Neuronal stem cell (in vitro differentiated cells): Measurements from ENCODE around the gene PLAGL1.

Experiments
- DNase-seq: peaks from one replicate; pipeline ENCODE4 v3.0.0-alpha.2; 2013; ENCODE audit warnings: low spot score
- H2AFZ ChIP-seq: one replicate; pipeline ENCODE4 v1.6.1; 2013; ENCODE audit warnings: mild to moderate bottlenecking, low read length, inconsistent platforms
- H2AK5ac ChIP-seq: 2 replicates; pipeline ENCODE4 v1.6.1; 2013; ENCODE audit warnings: low read depth, mild to moderate bottlenecking, inconsistent platforms, low read length, moderate library complexity, mixed read lengths
- H2BK120ac ChIP-seq: 2 replicates; pipeline ENCODE4 v1.6.1; 2013; ENCODE audit warnings: low read depth, mild to moderate bottlenecking, inconsistent platforms, low read length, moderate library complexity, mixed read lengths
- H2BK12ac ChIP-seq: one replicate; pipeline ENCODE4 v1.6.1; 2013; ENCODE audit warnings: low read length, inconsistent platforms
- H2BK15ac ChIP-seq: 2 replicates; pipeline ENCODE4 v1.6.1; 2013; ENCODE audit warnings: mild to moderate bottlenecking, low read length, inconsistent platforms, mixed read lengths
- H2BK5ac ChIP-seq: one replicate; pipeline ENCODE4 v1.6.1; 2013; ENCODE audit warnings: inconsistent platforms, mild to moderate bottlenecking, low read length, moderate library complexity
- H3K14ac ChIP-seq: one replicate; pipeline ENCODE4 v1.6.1; 2013; ENCODE audit warnings: low read length, inconsistent platforms
- H3K18ac ChIP-seq: 2 replicates; pipeline ENCODE4 v1.6.1; 2013; ENCODE audit warnings: low read length, inconsistent platforms
- H3K23ac ChIP-seq: 2 replicates; pipeline ENCODE4 v1.6.1; 2013; ENCODE audit warnings: low read depth, mild to moderate bottlenecking, mixed read lengths, low read length, inconsistent platforms; ENCODE audit not compliant: poor library complexity
- H3K27ac ChIP-seq: replicated peaks from 3 replicates; pipeline ENCODE4 v1.5.1; 2013; ENCODE audit warnings: low read length, inconsistent platforms
- H3K27me3 ChIP-seq, 3 experiments: 2 replicates each; pipeline ENCODE4 v1.6.1; 2013; ENCODE audit warnings: low read length in 3 of 3, mild to moderate bottlenecking in 2 of 3, inconsistent platforms in 1 of 3, low read depth in 1 of 3, mixed read lengths in 1 of 3, moderate library complexity in 1 of 3; ENCODE audit not compliant: control insufficient read depth in 3 of 3, insufficient read depth in 3 of 3
- H3K36me3 ChIP-seq, 2 donors: replicated peaks in 1 of 2; 2 replicates each; pipeline ENCODE4 v1.6.1; 2013; ENCODE audit warnings: low read length in 2 of 2; ENCODE audit not compliant: control insufficient read depth in 2 of 2, insufficient read depth in 2 of 2
- H3K4ac ChIP-seq: 2 replicates; pipeline ENCODE4 v1.6.1; 2013; ENCODE audit warnings: inconsistent platforms, mild to moderate bottlenecking, low read length, moderate library complexity
- H3K4me1 ChIP-seq, 2 donors: 1 replicate in 1 of 2; 2 replicates in 1 of 2; pipeline ENCODE4 v1.6.1; 2013; ENCODE audit warnings: low read length in 2 of 2, low read depth in 1 of 2; ENCODE audit not compliant: control insufficient read depth in 2 of 2, insufficient read depth in 1 of 2
- H3K4me2 ChIP-seq: one replicate; pipeline ENCODE4 v1.6.1; 2013; ENCODE audit warnings: mild to moderate bottlenecking, low read length, inconsistent platforms; ENCODE audit not compliant: insufficient read depth, poor library complexity, severe bottlenecking
- H3K4me3 ChIP-seq, 2 donors: 2 replicates each; pipeline ENCODE4 v1.5.1; 2013; ENCODE audit warnings: low read length in 2 of 2, mild to moderate bottlenecking in 2 of 2, inconsistent platforms in 1 of 2, moderate library complexity in 1 of 2
- H3K79me1 ChIP-seq: one replicate; pipeline ENCODE4 v1.6.1; 2013; ENCODE audit warnings: low read depth, mild to moderate bottlenecking, inconsistent platforms, low read length, moderate library complexity
- H3K9ac ChIP-seq: one replicate; pipeline ENCODE4 v1.6.1; 2013; ENCODE audit warnings: mild to moderate bottlenecking, low read depth, low read length, inconsistent platforms; ENCODE audit not compliant: poor library complexity
- H3K9me3 ChIP-seq, 2 donors: replicated peaks in 1 of 2; 2 replicates each; pipeline versions ENCODE3 to v1.6.1; 2013; ENCODE audit warnings: low read length in 2 of 2, mild to moderate bottlenecking in 2 of 2, inconsistent platforms in 1 of 2, low read depth in 1 of 2, mixed read lengths in 1 of 2, moderate library complexity in 1 of 2; ENCODE audit not compliant: control insufficient read depth in 2 of 2, insufficient read depth in 1 of 2
- H4K8ac ChIP-seq: one replicate; pipeline ENCODE4 v1.6.1; 2013; ENCODE audit warnings: low read depth, mild to moderate bottlenecking, inconsistent platforms, low read length, moderate library complexity
- H4K91ac ChIP-seq: one replicate; pipeline ENCODE4 v1.6.1; 2013; ENCODE audit warnings: low read length, low read depth, mild to moderate bottlenecking, inconsistent platforms; ENCODE audit not compliant: poor library complexity
- WGBS, 2 donors: extraction: QIAGEN DNeasy Blood & Tissue Kit; methylation state at CpG; one replicate each; pipeline ENCODE4 v1.1.7; 2013; ENCODE audit warnings: missing lambda C conversion rate in 2 of 2, mixed read lengths in 1 of 2; ENCODE audit not compliant: insufficient read length in 2 of 2, insufficient replicate concordance in 1 of 2; ENCODE audit errors: extremely low coverage in 2 of 2; 5-methylcytosine and 5-hydroxymethylcytosine counted together

The PLAGL1 gene

DNA sequence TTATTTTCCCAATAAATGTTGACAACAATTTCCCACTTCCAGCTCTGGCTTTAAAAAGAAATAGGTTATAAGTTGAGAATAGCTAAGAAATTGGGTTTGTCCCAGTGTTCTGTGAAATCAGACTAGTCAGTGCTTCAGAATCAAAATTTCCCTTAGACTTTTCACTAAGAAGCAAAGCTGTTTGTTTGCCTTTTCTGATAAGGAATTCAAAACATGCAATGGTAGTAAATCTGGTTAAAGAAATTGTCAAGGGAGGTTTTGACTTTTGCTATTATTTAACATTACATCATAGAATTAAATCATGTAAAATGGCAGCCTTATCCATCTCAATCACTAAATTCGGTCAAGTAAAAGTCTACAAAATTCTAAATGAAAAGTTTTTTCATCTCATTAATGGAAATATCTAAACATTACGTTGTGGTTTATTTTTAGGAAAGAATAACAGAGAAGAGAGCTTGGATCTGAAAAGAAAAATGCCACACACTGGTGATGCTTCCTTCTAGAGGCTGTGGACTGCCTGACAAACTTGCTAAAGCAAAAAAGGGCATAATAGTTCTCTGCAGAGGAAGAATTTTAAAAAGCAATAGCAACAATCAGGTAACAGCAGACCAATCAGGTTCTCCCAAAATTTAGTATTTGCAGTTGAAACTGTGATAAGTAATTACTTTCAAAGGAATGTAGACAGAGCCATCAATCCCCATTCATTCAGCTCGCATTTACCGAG, 36.4 kb downstream of the PLAGL1 start:
- H2AK5ac ChIP-seq, result no peak overlapping the region
- no peak overlapping the region for H2BK12ac ChIP-seq
- no peak overlapping the region for H3K27ac ChIP-seq
- no peak overlapping the region for H3K14ac ChIP-seq
- H3K9me3 ChIP-seq, result no peaks in the 10 kb centered on the region
- no CpG with 5 or more reads among the region's 4 CpGs for WGBS, 2 donors
- H2BK120ac ChIP-seq, result no peak overlapping the region
- peak overlapping the region; percentile 36 for H2AFZ ChIP-seq
- no peak overlapping the region for H3K4ac ChIP-seq
- no peak for DNase-seq
- peaks cover 0 to 23% of the 10 kb centered on the region in 2 donors for H3K36me3 ChIP-seq
- no peak overlapping the region for H4K8ac ChIP-seq
- no peak overlapping the region for H3K4me3 ChIP-seq
- H3K79me1 ChIP-seq, result no peaks in the 10 kb centered on the region
- H3K4me1 ChIP-seq, result peaks cover 13 to 41% of the 10 kb centered on the region in 2 donors
- no peak overlapping the region for H2BK5ac ChIP-seq
- no peak overlapping the region for H3K4me2 ChIP-seq
- H3K27me3 ChIP-seq, result peaks cover 0 to 9% (median 0%) of the 10 kb centered on the region in 3 experiments
- no peak overlapping the region for H2BK15ac ChIP-seq
- no peak overlapping the region for H3K23ac ChIP-seq
- no peak overlapping the region for H3K18ac ChIP-seq
- H4K91ac ChIP-seq, result no peak overlapping the region
- no peak overlapping the region for H3K9ac ChIP-seq

DNA sequence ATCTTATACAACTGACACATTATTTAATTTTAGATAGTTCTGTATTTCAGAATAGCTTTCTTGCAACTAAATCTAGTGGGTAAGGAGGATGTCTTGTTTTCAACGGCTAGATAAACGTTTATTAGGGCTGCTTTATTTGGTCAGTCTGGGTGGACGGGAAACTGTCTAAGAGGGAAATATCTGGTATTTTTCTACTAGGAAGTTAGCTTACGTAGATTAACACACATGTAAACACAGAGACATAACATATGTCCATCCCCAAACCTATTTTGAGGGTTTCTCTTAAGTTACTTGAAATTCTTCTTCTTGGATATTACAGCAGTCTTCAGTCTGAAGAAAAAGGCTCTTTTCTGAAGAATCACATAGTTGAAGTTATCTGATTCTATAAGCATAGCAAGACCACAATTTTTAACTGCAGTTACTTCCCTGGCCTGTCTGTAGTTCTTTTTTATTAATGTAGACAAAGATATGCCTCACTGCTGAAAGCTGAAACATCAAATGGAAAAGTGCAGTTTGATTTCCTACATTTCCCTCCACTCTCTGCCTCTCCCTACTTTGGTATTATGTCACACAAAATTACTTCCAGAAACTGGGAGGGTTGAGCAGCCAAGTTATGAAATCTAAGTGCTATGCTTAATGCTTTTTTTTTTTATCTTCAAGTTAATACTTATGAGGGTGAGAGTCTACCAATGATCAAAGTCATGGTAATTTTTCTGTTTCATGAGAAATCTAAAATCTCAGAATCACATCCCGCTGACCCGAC, 37.4 kb downstream of the PLAGL1 start:
- Histone ChIP-seq H3K18ac (no peak overlapping the region), H2BK15ac (no peak overlapping the region), H2BK120ac (no peak overlapping the region), H2AK5ac (no peak overlapping the region), H3K27me3 (peaks cover 0 to 9% (median 0%) of the 10 kb centered on the region in 3 experiments), H4K8ac (no peak overlapping the region), H3K14ac (no peak overlapping the region), H2BK5ac (no peak overlapping the region), H3K4me2 (no peak overlapping the region), H3K4me3 (no peak overlapping the region), H3K9me3 (no peaks in the 10 kb centered on the region), H2BK12ac (no peak overlapping the region), H3K4ac (no peak overlapping the region), H3K27ac (no peak overlapping the region), H3K9ac (no peak overlapping the region), H2AFZ (no peak overlapping the region), H3K36me3 (peaks cover 0 to 33% of the 10 kb centered on the region in 2 donors), H3K23ac (no peak overlapping the region), H4K91ac (no peak overlapping the region), H3K79me1 (no peaks in the 10 kb centered on the region), H3K4me1 (peaks cover 13 to 48% of the 10 kb centered on the region in 2 donors)
- DNase-seq, result no peak
- WGBS, 2 donors, result no CpG with 5 or more reads among the region's 6 CpGs

DNA sequence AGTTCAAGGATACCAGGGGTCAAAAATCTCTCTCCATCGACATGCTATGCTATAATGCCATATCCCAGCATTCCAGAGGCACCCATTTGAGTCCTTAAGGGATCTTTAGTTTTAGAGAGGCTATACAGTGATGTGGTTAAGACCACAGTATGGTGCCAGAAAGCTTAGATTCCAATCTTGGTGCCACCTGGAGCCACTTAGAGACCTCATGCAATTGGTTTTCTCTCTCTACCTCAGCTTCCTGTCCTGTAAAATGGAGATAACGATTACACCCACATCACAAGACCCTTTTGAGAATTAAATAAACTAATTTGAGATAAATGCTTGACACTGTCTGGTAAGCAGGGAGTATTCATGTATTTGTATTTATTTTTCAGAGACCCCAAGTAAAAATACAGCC, 39.0 kb downstream of the PLAGL1 start:
- Histone ChIP-seq H2BK120ac (no peak overlapping the region), H2BK12ac (no peak overlapping the region), H3K79me1 (no peaks in the 10 kb centered on the region), H2BK15ac (no peak overlapping the region), H3K4me1 (peaks cover 17 to 42% of the 10 kb centered on the region in 2 donors), H2AFZ (no peak overlapping the region), H3K4ac (no peak overlapping the region), H3K27me3 (peaks cover 0 to 5% (median 0%) of the 10 kb centered on the region in 3 experiments), H3K18ac (no peak overlapping the region), H3K36me3 (peaks cover 0 to 46% of the 10 kb centered on the region in 2 donors), H3K23ac (no peak overlapping the region), H3K9me3 (no peaks in the 10 kb centered on the region), H4K8ac (no peak overlapping the region), H3K4me3 (no peak overlapping the region), H3K9ac (no peak overlapping the region), H3K14ac (no peak overlapping the region), H4K91ac (no peak overlapping the region), H3K27ac (no peak overlapping the region), H2AK5ac (no peak overlapping the region), H2BK5ac (no peak overlapping the region), H3K4me2 (no peak overlapping the region)
- no peak for DNase-seq
- no CpG with 5 or more reads among the region's 2 CpGs for WGBS, 2 donors

DNA sequence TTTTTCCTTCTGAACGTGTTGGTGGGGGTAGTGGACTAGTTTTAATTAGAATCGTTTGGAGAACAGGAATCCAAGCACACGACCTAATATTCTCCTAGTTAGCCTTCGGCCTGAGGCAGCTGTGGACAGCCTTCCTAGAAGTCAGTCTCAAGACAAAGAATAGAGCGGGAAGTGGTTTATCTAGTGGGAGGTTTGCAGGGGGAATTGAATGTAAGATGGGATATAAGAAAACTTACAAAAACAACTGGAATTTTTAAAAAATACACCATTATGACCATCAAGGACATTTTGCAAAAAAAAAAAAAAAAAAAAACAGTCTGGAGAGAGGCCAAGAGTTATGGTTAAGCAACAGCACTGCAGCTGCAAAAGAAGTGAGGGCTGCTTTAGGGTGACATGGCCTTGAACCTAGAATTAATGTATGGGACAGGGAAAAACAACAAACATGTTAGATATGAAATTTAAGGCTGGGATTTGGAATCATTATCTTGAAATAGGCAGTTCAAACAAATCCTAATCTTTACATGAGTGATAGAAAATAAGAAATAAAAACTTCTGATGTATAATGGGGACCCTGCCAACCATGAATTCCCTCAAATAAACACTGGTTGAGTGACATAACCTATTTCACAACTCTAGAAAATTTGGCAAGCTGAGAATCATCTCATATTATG, 40.2 kb downstream of the PLAGL1 start:
- H3K79me1 ChIP-seq, result no peaks in the 10 kb centered on the region
- no peaks in the 10 kb centered on the region for H3K9me3 ChIP-seq
- H2BK12ac ChIP-seq, result no peak overlapping the region
- no peak overlapping the region for H3K4ac ChIP-seq
- no peaks in the 10 kb centered on the region for H3K27me3 ChIP-seq
- no peak overlapping the region for H4K91ac ChIP-seq
- no peak overlapping the region for H3K18ac ChIP-seq
- H3K4me2 ChIP-seq, result no peak overlapping the region
- no CpG with 5 or more reads among the region's 5 CpGs for WGBS, 2 donors
- H3K14ac ChIP-seq, result no peak overlapping the region
- no peak overlapping the region for H4K8ac ChIP-seq
- no peak overlapping the region for H2BK120ac ChIP-seq
- no peak for DNase-seq
- no peak overlapping the region for H2BK5ac ChIP-seq
- no peak overlapping the region for H3K9ac ChIP-seq
- peaks cover 0 to 47% of the 10 kb centered on the region in 2 donors for H3K36me3 ChIP-seq
- H2BK15ac ChIP-seq, result no peak overlapping the region
- no peak overlapping the region for H2AK5ac ChIP-seq
- no peak overlapping the region for H2AFZ ChIP-seq
- H3K4me1 ChIP-seq, result peaks cover 21 to 46% of the 10 kb centered on the region in 2 donors
- no peak overlapping the region for H3K27ac ChIP-seq
- H3K23ac ChIP-seq, result no peak overlapping the region
- no peak overlapping the region for H3K4me3 ChIP-seq
